B cell (primary cell): ENCODE data around the gene DCD. TPM values are rescaled to one million over a fixed set of nuclear protein-coding genes. Genes with fewer than 3 reads are reported as not detected.

Source experiments
- ATAC-seq: fragments of 200-7000 bp; cut with Tn5 transposase; one replicate; pipeline ENCODE4 v1.10.0; 2021; ENCODE audit warnings: low read depth, mild to moderate bottlenecking, moderate number of reproducible peaks, moderate library complexity
- CTCF ChIA-PET: fragments of 350-600 bp; sonication (Branson Sonifier 250); formaldehyde crosslinking; loops from one replicate; lab custom pipeline; 2021; ENCODE audit warnings: antibody characterized with exemption, inconsistent platforms; lab: Charles Lee
- POLR2A ChIA-PET: fragments of 350-600 bp; sonication (Branson Sonifier 250); formaldehyde crosslinking; loops from one replicate; lab custom pipeline; 2021; ENCODE audit warnings: antibody characterized with exemption; lab: Charles Lee
- DNase-seq: peaks from one replicate; pipeline ENCODE4 v3.0.0; 2013
- H2AFZ ChIP-seq: 2 replicates; pipeline ENCODE4 v1.6.1; 2012; ENCODE audit warnings: mild to moderate bottlenecking, low read depth, low read length; ENCODE audit not compliant: insufficient read depth, poor library complexity, severe bottlenecking
- H3K27ac ChIP-seq, 2 donors: 1 replicate in 1 of 2; 2 replicates in 1 of 2; pipeline ENCODE4 v1.5.1; 2012 to 2013; ENCODE audit warnings: low read length in 2 of 2, mild to moderate bottlenecking in 2 of 2, moderate library complexity in 1 of 2
- H3K27me3 ChIP-seq, 4 experiments: fragments of 200-600 bp in 1 of 4; sonication (generic) in 1 of 4; replicated peaks in 1 of 4; 1 replicate in 2 of 4; 2 replicates in 2 of 4; pipeline versions ENCODE4 v1.6.1 to v1.7.0; 2013 to 2016; ENCODE audit warnings: low read length in 3 of 4, mild to moderate bottlenecking in 2 of 4, mixed read lengths in 1 of 4, moderate library complexity in 1 of 4; ENCODE audit not compliant: insufficient read depth in 4 of 4, control insufficient read depth in 3 of 4; ENCODE audit errors: control extremely low read depth in 1 of 4
- H3K36me3 ChIP-seq, 2 experiments: replicated peaks in 1 of 2; 1 replicate in 1 of 2; 2 replicates in 1 of 2; pipeline versions ENCODE4 v1.6.1 to v1.7.1; 2013; ENCODE audit warnings: low read length in 1 of 2; ENCODE audit not compliant: insufficient read depth in 2 of 2, control insufficient read depth in 1 of 2; ENCODE audit errors: control extremely low read depth in 1 of 2, extremely low read depth in 1 of 2
- H3K4me1 ChIP-seq, 2 donors: fragments of 200-600 bp in 1 of 2; sonication (generic) in 1 of 2; 1 replicate in 1 of 2; 2 replicates in 1 of 2; pipeline versions ENCODE4 v1.5.1 to v1.6.1; 2013 to 2017; ENCODE audit warnings: low read length in 2 of 2; ENCODE audit not compliant: control insufficient read depth in 2 of 2, insufficient read depth in 2 of 2
- H3K4me2 ChIP-seq: replicated peaks from 2 replicates; pipeline ENCODE3; 2012; ENCODE audit warnings: mild to moderate bottlenecking, low read depth, low read length; ENCODE audit not compliant: poor library complexity, severe bottlenecking
- H3K4me3 ChIP-seq, 5 experiments: fragments of 200-600 bp in 1 of 5; sonication (generic) in 1 of 5; 1 replicate in 3 of 5; 2 replicates in 2 of 5; pipeline versions ENCODE4 v1.5.1 to v1.7.0; 2011 to 2016; ENCODE audit warnings: low read length in 4 of 5, mild to moderate bottlenecking in 4 of 5, low read depth in 2 of 5, control low read depth in 1 of 5, moderate library complexity in 1 of 5; ENCODE audit not compliant: insufficient read depth in 1 of 5; ENCODE audit errors: control extremely low read depth in 1 of 5, extremely low read depth in 1 of 5
- H3K79me2 ChIP-seq: fragments of 200-600 bp; sonication (generic); one replicate; pipeline ENCODE4 v1.6.0; 2016; ENCODE audit warnings: low read length; ENCODE audit not compliant: control insufficient read depth, insufficient read depth
- H3K9ac ChIP-seq: fragments of 200-600 bp; sonication (generic); 2 replicates; pipeline ENCODE4 v1.6.1; 2017; ENCODE audit warnings: mild to moderate bottlenecking, low read length, moderate library complexity
- H3K9me3 ChIP-seq, 3 donors: one replicate each; pipeline versions ENCODE4 v1.6.1 to v1.7.1; 2013; ENCODE audit warnings: low read length in 2 of 3; ENCODE audit not compliant: control insufficient read depth in 2 of 3, insufficient read depth in 1 of 3; ENCODE audit errors: control extremely low read depth in 1 of 3
- H4K20me1 ChIP-seq: 2 replicates; pipeline ENCODE4 v1.6.0; 2012; ENCODE audit warnings: mild to moderate bottlenecking, low read length; ENCODE audit not compliant: insufficient read depth, control insufficient read depth, poor library complexity, severe bottlenecking
- H3K27ac Mint-ChIP-seq: one replicate; pipeline ENCODE4 v1.8.0; 2021; ENCODE audit warnings: mixed read lengths
- H3K27me3 Mint-ChIP-seq: one replicate; pipeline ENCODE4 v1.8.0; 2021; ENCODE audit warnings: mixed read lengths
- H3K4me1 Mint-ChIP-seq: one replicate; pipeline ENCODE4 v1.8.0; 2021; ENCODE audit warnings: mixed read lengths
- H3K4me3 Mint-ChIP-seq: one replicate; pipeline ENCODE4 v1.8.0; 2021; ENCODE audit warnings: mixed read lengths
- H3K9me3 Mint-ChIP-seq: one replicate; pipeline ENCODE4 v1.8.0; 2022; ENCODE audit warnings: mixed read lengths; ENCODE audit not compliant: insufficient read depth
- CTCF ChIP-seq: fragments of 200-600 bp; IDR thresholded peaks from one replicate; pipeline ENCODE4 v1.8.0; 2022; ENCODE audit warnings: antibody characterized with exemption, mild to moderate bottlenecking
- EZH2 ChIP-seq: IDR thresholded peaks from 2 replicates; pipeline ENCODE4 v1.6.1; 2012; ENCODE audit warnings: borderline replicate concordance, low read depth, mild to moderate bottlenecking, moderate library complexity, low read length; ENCODE audit not compliant: insufficient read depth, poor library complexity, severe bottlenecking
- WGBS: methylation state at CpG from one replicate; pipeline ENCODE4 v1.1.5; 2013; ENCODE audit warnings: missing lambda C conversion rate; ENCODE audit not compliant: insufficient coverage; 5-methylcytosine and 5-hydroxymethylcytosine counted together
- intact Hi-C: fragments of 100-400 bp; cut with micrococcal nuclease; formaldehyde crosslinking; loops from one replicate; pipeline ENCODE4 v1.10.0; 2022
- polyA plus RNA-seq: library from polyadenylated mRNA; depleted of rRNA; stranded (reverse); fragments of >200 nt; gene quantifications from 2 replicates; pipeline ENCODE4 v1.2.3, GENCODE V29; 2012
- total RNA-seq, 2 donors: library from RNA; stranded (reverse); fragments of 120-200 nt in 1 of 2; gene quantifications; 1 replicate in 1 of 2; 2 replicates in 1 of 2; pipeline versions ENCODE4 v1.2.3 to v1.2.4, GENCODE V29; 2013 to 2022

The DCD gene
- total and polyA plus RNA-seq, 2 donors (not counting 1 experiment from before 2014, with no cell fraction given): not detected

- no peak overlapping the region for H2AFZ ChIP-seq
- peaks cover 33% of the 10 kb centered on the region for H3K27me3 Mint-ChIP-seq
- no peak overlapping the region for H3K27ac ChIP-seq
- H3K27me3 ChIP-seq: peaks cover 0 to 3% (median 0%) of the 10 kb centered on the region in 4 experiments
- ChIA-PET CTCF (no interaction called here), POLR2A (no interaction called here)
- no peaks in the 10 kb centered on the region for H3K4me1 Mint-ChIP-seq
- no peak overlapping the region for H3K27ac Mint-ChIP-seq
- no peak overlapping the region for H3K9ac ChIP-seq
- H3K4me3 ChIP-seq: no peak overlapping the region
- no CpG with 5 or more reads among the region's 3 CpGs for WGBS
- H3K4me2 ChIP-seq: no peak overlapping the region
- H3K36me3 ChIP-seq: no peaks in the 10 kb centered on the region
- H4K20me1 ChIP-seq: no peaks in the 10 kb centered on the region
- intact Hi-C loops: no loop called here
- ATAC-seq: no peak
- no peaks in the 10 kb centered on the region for H3K79me2 ChIP-seq
- no peak for DNase-seq
- TF ChIP-seq CTCF (no peak), EZH2 (no peak)
- no peaks in the 10 kb centered on the region for H3K9me3 Mint-ChIP-seq
- no peaks in the 10 kb centered on the region for H3K9me3 ChIP-seq
- no peaks in the 10 kb centered on the region for H3K4me1 ChIP-seq
- no peak overlapping the region for H3K4me3 Mint-ChIP-seq
Observed at GRCh38 chr12:54663603-54664002, 15.4 kb upstream of the DCD start.

GRCh38 chr12:54662026-54662425, 13.9 kb upstream of the DCD start:
- H3K9me3 ChIP-seq: no peaks in the 10 kb centered on the region
- WGBS: no CpG with 5 or more reads among the region's 3 CpGs
- ATAC-seq (no peak), DNase-seq (no peak)
- no peak overlapping the region for H3K4me2 ChIP-seq
- ChIA-PET POLR2A (no interaction called here), CTCF (no interaction called here)
- no peaks in the 10 kb centered on the region for H3K9me3 Mint-ChIP-seq
- no peaks in the 10 kb centered on the region for H4K20me1 ChIP-seq
- no peaks in the 10 kb centered on the region for H3K36me3 ChIP-seq
- no peak overlapping the region for H3K27ac Mint-ChIP-seq
- no peaks in the 10 kb centered on the region for H3K4me1 Mint-ChIP-seq
- no peaks in the 10 kb centered on the region for H3K4me1 ChIP-seq
- H3K27me3 ChIP-seq: peaks cover 0 to 10% (median 2%) of the 10 kb centered on the region in 4 experiments
- H2AFZ ChIP-seq: no peak overlapping the region
- no peak overlapping the region for H3K4me3 Mint-ChIP-seq
- H3K4me3 ChIP-seq: no peak overlapping the region
- peaks cover 30% of the 10 kb centered on the region for H3K27me3 Mint-ChIP-seq
- H3K27ac ChIP-seq: no peak overlapping the region
- TF ChIP-seq EZH2: no peak
- TF ChIP-seq CTCF: no peak
- H3K9ac ChIP-seq: no peak overlapping the region
- H3K79me2 ChIP-seq: no peaks in the 10 kb centered on the region
- intact Hi-C loops: no loop called here
